NAMALWA (cell line): ENCODE measurements around the gene LAMA1.
A peak's percentile ranks its signal among the peaks of the same experiment; 100 is the strongest.

Source experiments
- DNase-seq: peaks from one replicate; pipeline ENCODE4 v3.0.0-alpha.2; 2015; ENCODE audit warnings: low spot score

Gene LAMA1

DNA sequence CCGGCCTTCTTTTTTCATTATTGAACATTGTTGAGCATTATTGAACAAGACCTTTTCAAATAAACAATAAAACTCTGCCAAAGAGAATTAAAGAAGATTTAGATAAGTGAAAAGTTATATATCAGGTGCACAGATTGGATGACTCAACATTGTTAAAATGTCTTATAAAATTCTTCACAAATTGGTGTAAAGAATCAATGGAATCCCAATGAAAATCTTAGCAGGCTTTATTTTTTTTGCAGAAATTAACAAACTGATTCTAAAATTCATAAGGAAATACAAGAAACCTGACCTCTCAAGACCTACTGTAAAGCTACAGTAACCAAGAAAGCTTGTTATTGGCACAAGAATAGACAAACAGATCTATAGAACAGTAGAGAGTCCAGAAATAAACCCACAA lies 70.3 kb downstream of the LAMA1 start:
- no peak for DNase-seq

- DNase-seq = peak; percentile 13
These were observed 79.2 kb downstream of the LAMA1 start for GRCh38 chr18:7038330-7038851.

DNA sequence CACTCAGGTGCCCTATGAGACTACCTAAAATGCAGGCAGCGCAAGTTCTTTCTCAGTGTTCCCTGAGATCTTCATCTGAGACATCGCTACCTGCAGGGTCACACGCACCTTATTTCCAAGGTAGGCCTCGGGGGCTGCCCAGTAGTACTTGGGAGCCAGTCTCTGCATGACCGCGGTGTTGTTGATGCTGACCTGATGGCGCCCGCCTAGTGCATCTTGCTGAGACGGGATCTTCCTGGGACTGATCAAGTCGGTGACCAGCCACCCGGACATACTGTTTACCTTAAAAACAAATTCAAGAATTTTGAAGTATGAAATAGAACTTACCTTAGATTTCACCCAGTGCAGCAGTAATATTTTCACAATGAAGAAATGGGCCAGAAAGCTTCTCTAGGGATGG lies 80.1 kb downstream of the LAMA1 start:
- no peak for DNase-seq

GRCh38 chr18:7035807-7036206 lies 81.8 kb downstream of the LAMA1 start:
- no peak for DNase-seq

DNA sequence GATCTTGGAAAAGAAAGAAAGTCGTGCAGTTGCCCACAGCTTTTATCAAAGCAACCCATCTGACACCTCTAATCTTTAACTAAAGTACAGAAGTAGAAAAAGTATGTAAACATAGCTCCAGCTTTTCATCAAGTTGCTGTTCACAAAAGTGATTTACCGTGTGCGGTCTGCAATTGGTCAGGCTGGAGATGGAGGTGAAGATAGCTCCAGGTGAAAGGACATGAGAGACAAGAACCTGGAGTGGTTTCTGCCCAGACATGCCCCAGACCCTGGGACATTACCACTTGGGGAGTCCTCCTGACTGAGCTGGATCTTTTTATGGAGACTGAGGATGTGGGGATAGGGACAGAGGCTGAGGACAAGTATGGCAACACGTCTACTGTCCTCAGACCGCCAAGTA lies 82.7 kb downstream of the LAMA1 start:
- DNase-seq = no peak

- no peak for DNase-seq
These were observed 85.1 kb downstream of the LAMA1 start for GRCh38 chr18:7032537-7032936.

- DNase-seq = no peak
These were observed 89.0 kb downstream of the LAMA1 start for GRCh38 chr18:7028625-7029024.

GRCh38 chr18:7025194-7025593 lies 92.4 kb downstream of the LAMA1 start:
- DNase-seq = no peak

GRCh38 chr18:7023581-7023980 lies 94.0 kb downstream of the LAMA1 start:
- DNase-seq = no peak

GRCh38 chr18:7023063-7023580 lies 94.5 kb downstream of the LAMA1 start:
- DNase-seq = no peak

DNA sequence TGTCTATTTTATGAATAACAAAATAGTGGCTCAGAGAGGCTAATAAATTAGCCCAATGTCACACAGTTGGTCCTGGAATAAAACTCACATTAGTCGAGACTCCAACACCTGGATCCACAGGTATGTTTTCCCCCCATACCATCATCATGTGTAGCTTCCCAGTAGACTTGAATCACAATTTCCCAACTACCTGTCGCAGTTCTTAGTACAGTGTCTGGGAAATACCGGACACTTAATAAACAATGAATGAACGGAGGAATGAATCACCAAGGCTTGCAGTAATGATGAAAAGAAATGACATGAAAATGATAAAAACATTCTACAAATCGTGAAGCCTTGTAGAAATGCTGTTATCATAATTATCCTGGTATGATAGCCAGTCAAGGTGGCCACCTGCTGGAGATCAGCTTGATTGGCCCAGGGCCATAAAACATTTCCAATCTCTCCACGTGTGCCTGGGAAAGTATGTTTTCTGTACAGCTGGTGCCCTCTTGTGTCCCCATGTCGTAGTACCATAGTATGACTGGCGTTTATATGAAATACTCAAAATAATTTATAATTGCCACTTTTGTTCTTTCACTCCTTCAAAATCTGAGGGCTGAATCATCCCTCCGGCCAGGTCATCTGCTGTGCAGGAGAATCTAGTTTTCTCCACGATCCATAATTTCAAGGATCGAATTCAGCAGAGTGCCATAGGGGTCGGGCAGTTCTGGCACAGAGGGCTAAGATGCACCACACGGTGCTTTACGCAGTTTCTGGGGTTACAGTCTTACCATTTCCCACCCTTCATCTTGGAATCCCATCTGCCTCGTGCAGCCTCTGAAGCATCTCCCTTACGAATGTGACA lies 95.4 kb downstream of the LAMA1 start:
- DNase-seq = peak; percentile 61

- no peak for DNase-seq
These were observed 96.4 kb downstream of the LAMA1 start for GRCh38 chr18:7020995-7021777.

- no peak for DNase-seq
These were observed 100.6 kb downstream of the LAMA1 start for GRCh38 chr18:7017013-7017412.

DNA sequence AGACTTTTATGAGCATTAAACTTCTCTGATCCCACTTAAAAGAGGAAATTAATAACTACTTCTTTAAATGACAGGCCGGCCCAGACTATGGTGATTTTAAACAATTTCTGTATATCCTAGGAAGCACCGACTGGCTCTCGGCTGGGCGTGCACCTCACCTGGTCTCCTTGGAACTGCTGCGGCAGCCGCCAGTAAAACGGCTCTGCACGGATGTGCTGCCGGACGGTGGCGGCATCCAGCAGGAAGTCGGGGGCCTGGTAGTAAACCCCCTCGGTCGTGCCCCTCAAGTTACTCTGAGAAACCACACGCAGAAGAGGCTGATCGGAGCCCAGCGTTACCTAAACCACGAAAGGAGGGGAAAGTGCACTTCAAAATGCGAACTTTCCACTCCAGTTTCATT lies 106.5 kb downstream of the LAMA1 start:
- DNase-seq = no peak

DNA sequence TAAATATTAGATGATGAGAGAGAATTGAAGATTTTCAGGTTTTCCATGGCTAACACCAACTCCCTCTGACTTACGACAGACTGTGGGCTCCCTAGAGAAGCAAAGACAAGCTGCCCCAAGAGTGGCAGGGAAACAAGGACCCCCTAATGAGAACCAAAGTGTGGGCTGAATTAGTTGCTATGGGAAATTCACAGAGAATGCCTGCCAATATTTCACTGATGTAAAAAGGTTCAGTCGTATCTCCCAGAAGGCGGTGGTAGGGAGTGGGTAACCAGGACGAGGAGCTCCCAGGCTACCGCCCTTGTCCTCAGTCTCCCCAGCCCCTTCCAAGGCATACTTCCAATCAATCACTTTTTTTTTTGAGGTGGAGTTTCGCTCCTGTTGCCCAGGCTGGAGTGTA lies 113.6 kb downstream of the LAMA1 start:
- no peak for DNase-seq

DNA sequence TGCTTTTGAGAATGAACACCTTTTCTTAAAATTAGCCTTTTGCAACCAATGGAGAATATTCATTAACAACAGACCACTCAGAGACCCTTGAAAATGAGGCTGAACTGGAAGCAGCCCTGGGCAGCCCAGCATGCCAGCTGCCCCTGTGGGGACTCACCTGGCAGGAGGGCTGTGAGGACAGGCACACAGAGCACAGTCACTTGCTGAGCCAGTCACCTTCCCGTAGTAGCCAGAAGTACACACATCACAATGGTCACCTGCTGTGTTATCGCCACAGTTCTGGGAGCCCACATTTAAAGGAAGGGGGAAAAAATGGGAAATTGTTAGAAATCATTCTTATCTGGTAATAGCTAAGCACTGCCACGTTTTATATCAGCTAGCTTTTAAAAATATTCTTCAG lies 115.5 kb downstream of the LAMA1 start:
- DNase-seq = no peak

- peak; percentile 35 for DNase-seq
These were observed 117.0 kb downstream of the LAMA1 start for GRCh38 chr18:7000484-7001096.

DNA sequence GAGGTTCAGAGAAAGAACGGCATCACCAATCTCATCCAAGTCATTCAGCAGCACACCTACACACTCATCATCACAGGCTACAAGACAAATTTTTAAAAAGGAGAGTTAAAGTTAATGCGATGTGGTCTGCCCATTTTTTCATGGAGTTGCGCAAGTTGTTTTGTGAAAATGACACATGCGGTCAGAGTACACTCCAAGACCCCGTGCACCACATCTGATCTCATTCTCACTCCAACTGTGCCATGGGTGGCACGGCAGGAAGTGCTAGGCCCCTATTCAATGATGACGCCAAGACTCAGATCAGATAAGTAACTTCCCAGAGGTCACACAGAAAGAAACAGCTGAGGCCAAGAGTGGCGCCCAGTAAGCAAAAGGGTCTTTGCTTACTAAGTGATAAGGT lies 119.8 kb downstream of the LAMA1 start:
- no peak for DNase-seq

DNA sequence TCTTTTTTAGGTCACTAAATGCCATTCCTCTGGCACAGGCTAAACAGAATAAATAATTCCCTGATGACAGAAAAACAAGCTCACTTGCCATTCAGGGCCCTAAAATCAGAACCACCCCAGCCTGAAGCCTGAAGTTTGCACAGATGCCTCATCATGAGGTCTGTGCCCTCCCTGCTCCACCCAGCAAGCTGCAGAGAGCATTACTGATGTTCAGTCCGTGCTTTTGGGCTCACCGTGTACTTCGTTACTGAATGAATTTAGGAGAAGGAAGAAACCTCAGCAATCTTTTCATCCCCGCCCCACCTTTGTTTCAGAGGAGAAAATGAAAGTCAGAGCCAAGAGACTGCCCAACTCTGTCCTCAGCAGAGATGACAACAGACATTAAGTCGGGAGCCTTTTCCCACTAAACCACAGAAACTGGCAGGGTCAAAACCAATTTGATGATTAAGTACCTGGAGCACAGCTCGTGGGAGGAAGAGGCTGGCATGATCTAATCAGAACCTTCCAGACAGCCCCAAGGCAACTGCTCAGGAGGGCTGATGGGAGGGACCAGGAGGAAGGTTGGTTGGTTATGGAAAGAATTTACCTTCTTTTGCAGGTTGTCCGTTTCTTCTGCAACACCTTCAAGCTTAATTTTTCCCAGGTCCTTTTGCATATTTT lies 122.7 kb downstream of the LAMA1 start:
- DNase-seq = no peak

GRCh38 chr18:6994056-6994770 lies 123.4 kb downstream of the LAMA1 start:
- DNase-seq = no peak

- DNase-seq = no peak
These were observed 124.8 kb downstream of the LAMA1 start for GRCh38 chr18:6992761-6993160.
